HG03558 (cell line): ENCODE results near the gene HP.

Experiments used
- ATAC-seq: cut with Tn5 transposase; IDR thresholded peaks from one replicate; pipeline ENCODE4 v1.9.1; 2021; ENCODE audit warnings: moderate number of reproducible peaks; ENCODE audit not compliant: unreplicated experiment; ENCODE audit errors: extremely low read depth

The HP gene

GRCh38 chr16:72083778-72084404, 29.6 kb downstream of the HP start:
- ATAC-seq = no peak

GRCh38 chr16:72084445-72084844, 30.1 kb downstream of the HP start:
- ATAC-seq = no peak

- ATAC-seq = no peak
These were observed 30.7 kb downstream of the HP start for GRCh38 chr16:72085002-72085401.

- ATAC-seq = no peak
These were observed 36.9 kb downstream of the HP start for GRCh38 chr16:72091217-72091616.

GRCh38 chr16:72092832-72093447, 38.6 kb downstream of the HP start:
- ATAC-seq = no peak

GRCh38 chr16:72093448-72094265, 39.4 kb downstream of the HP start, which contains the start of the genes DHX38 and TXNL4B:
Gene DHX38, plus strand, starts transcription at chr16:72093847. Its CDS starts 2,311 bp downstream, at chr16:72096158.
Gene TXNL4B, minus strand, starts transcription at chr16:72093620. Its CDS starts 2,871 bp downstream, at chr16:72090749.
- peak; percentile 95 for ATAC-seq

GRCh38 chr16:72094266-72094610, 39.9 kb downstream of the HP start:
- ATAC-seq = no peak

- no peak for ATAC-seq
These were observed 44.6 kb downstream of the HP start for GRCh38 chr16:72098936-72099335.

- ATAC-seq = no peak
These were observed 45.1 kb downstream of the HP start for GRCh38 chr16:72099377-72099818.

GRCh38 chr16:72101195-72101594, 46.9 kb downstream of the HP start:
- ATAC-seq = no peak

- no peak for ATAC-seq
These were observed 50.6 kb downstream of the HP start for GRCh38 chr16:72104905-72105304.

- ATAC-seq = no peak
These were observed 51.7 kb downstream of the HP start for GRCh38 chr16:72105978-72106377.

- no peak for ATAC-seq
These were observed 53.1 kb downstream of the HP start for GRCh38 chr16:72107371-72107770.

GRCh38 chr16:72108353-72109102, 54.2 kb downstream of the HP start:
- no peak for ATAC-seq

- no peak for ATAC-seq
These were observed 55.0 kb downstream of the HP start for GRCh38 chr16:72109300-72109699.

- no peak for ATAC-seq
These were observed 55.7 kb downstream of the HP start for GRCh38 chr16:72109966-72110530.
